HUES6 (cell line): ENCODE results near the gene NOL4.

Experiments used
- H3K27ac ChIP-seq: 2 replicates; pipeline ENCODE4 v1.7.0; 2013; ENCODE audit warnings: low read depth, mild to moderate bottlenecking, low read length, inconsistent platforms
- H3K27me3 ChIP-seq: 2 replicates; pipeline ENCODE4 v1.6.1; 2013; ENCODE audit warnings: low read length; ENCODE audit not compliant: control insufficient read depth, insufficient read depth
- H3K36me3 ChIP-seq: 2 replicates; pipeline ENCODE4 v1.6.1; 2013; ENCODE audit warnings: low read length; ENCODE audit not compliant: control insufficient read depth, insufficient read depth
- H3K4me1 ChIP-seq: 2 replicates; pipeline ENCODE4 v1.6.1; 2013; ENCODE audit warnings: low read length; ENCODE audit not compliant: control insufficient read depth, insufficient read depth
- H3K4me3 ChIP-seq: 2 replicates; pipeline ENCODE4 v1.5.1; 2013; ENCODE audit warnings: low read depth, low read length
- H3K9ac ChIP-seq: one replicate; pipeline ENCODE4 v1.6.1; 2013; ENCODE audit warnings: mild to moderate bottlenecking, low read length
- H3K9me3 ChIP-seq: 2 replicates; pipeline ENCODE4 v1.6.1; 2013; ENCODE audit warnings: low read depth, low read length; ENCODE audit not compliant: control insufficient read depth, insufficient read depth

The NOL4 gene

DNA sequence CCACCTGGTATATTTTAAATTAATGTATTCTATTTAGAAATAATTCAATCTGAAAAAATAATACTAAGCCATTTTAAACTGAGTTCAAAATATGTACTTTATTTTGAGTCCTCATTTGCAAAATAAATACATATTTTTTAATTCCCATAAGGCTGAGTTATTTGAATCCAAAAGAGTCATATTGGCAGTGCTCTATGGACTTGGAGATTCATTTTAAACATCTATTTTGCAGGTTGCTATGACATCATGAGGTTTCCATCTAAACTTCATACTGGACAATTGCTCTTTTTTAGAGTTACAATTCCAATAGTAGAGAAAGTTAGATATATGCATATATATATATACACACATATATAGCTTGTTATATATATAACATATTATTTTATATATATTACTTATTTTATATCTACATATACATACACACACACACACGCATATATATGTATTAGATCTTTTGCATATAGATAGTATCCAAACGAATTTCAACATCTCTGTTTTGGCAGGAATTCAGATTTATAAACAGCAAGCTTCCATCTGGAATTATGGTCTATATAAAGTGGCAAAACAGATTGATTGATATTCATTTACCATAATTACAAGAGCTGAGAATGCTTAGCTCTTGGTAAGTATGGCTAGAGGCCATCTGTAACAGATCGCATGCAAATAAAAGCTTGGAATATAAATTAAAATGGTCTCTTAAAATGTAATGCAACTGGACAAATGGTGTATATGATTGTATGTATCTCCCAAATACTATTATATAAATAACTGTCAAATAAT lies 34.9 kb downstream of the NOL4 start:
- Histone ChIP-seq H3K4me1 (no peaks in the 10 kb centered on the region), H3K27ac (no peak overlapping the region), H3K27me3 (no peaks in the 10 kb centered on the region), H3K4me3 (no peak overlapping the region), H3K36me3 (no peaks in the 10 kb centered on the region), H3K9me3 (no peaks in the 10 kb centered on the region), H3K9ac (no peak overlapping the region)
